ENCODE data around the gene CACNA1A. TPM values are rescaled to one million over a fixed set of nuclear protein-coding genes. Genes with fewer than 3 reads are reported as not detected.

Gene CACNA1A
- total RNA-seq, 1 donor from 2014 or later, result 16.5 TPM

GRCh38 chr19:13275016-13275722, 231.1 kb downstream of the CACNA1A start:
- TF ChIP-seq CTCF (IDR thresholded peaks at IDR 0.05) (no peak), EZH2phosphoT487 (IDR thresholded peaks at IDR 0.05) (no peak), EZH2 (IDR thresholded peaks at IDR 0.05) (no peak)
- no peak for DNase-seq (ENCODE audit: low spot score)
- no peak overlapping the region for H3K27ac Mint-ChIP-seq
- H3K36me3 ChIP-seq, result no peaks in the 10 kb centered on the region
- H3K27me3 ChIP-seq, result no peaks in the 10 kb centered on the region
- H3K79me2 ChIP-seq (ENCODE audit: low read depth), result no peaks in the 10 kb centered on the region
- no peak overlapping the region for H3K9ac ChIP-seq
- H3K36me3 Mint-ChIP-seq, result peaks cover under 1% of the 10 kb centered on the region
- H3K4me3 ChIP-seq, result no peak overlapping the region
- no peak overlapping the region for H3K4me2 ChIP-seq
- H3F3A ChIP-seq (ENCODE audit: low read depth), result no peaks in the 10 kb centered on the region
- no peak overlapping the region for H3K4me3 Mint-ChIP-seq
- H3K27ac ChIP-seq, result no peak overlapping the region
- no peaks in the 10 kb centered on the region for H3K4me1 ChIP-seq
- H3K27me3 Mint-ChIP-seq (ENCODE audit: insufficient read depth, low read depth), result peaks cover 14% of the 10 kb centered on the region
- H4K20me1 ChIP-seq (ENCODE audit: low read depth), result no peaks in the 10 kb centered on the region
- H3K9me3 Mint-ChIP-seq, result peaks cover 18% of the 10 kb centered on the region
- H3K9me3 ChIP-seq (ENCODE audit: low read depth), result no peaks in the 10 kb centered on the region
- H3K4me1 Mint-ChIP-seq, result no peaks in the 10 kb centered on the region
- no peak overlapping the region for H2AFZ ChIP-seq (replicated peaks)

- DNase-seq (ENCODE audit: low spot score), result no peak
- H3K27me3 Mint-ChIP-seq (ENCODE audit: insufficient read depth, low read depth), result peaks cover 4% of the 10 kb centered on the region
- Histone ChIP-seq H3K4me3 (no peak overlapping the region), H3K9ac (no peak overlapping the region), H3K36me3 (no peaks in the 10 kb centered on the region), H3K9me3 (ENCODE audit: low read depth) (no peaks in the 10 kb centered on the region), H2AFZ (replicated peaks) (no peak overlapping the region), H3K27ac (no peak overlapping the region), H3K27me3 (no peaks in the 10 kb centered on the region), H3F3A (ENCODE audit: low read depth) (no peaks in the 10 kb centered on the region), H3K4me1 (no peaks in the 10 kb centered on the region), H4K20me1 (ENCODE audit: low read depth) (no peaks in the 10 kb centered on the region), H3K4me2 (no peak overlapping the region), H3K79me2 (ENCODE audit: low read depth) (no peaks in the 10 kb centered on the region)
- no peaks in the 10 kb centered on the region for H3K4me1 Mint-ChIP-seq
- H3K4me3 Mint-ChIP-seq, result no peak overlapping the region
- TF ChIP-seq EZH2 (IDR thresholded peaks at IDR 0.05), result no peak
- no peak for TF ChIP-seq CTCF (IDR thresholded peaks at IDR 0.05)
- TF ChIP-seq EZH2phosphoT487 (IDR thresholded peaks at IDR 0.05), result no peak
- no peak overlapping the region for H3K27ac Mint-ChIP-seq
- peaks cover 23% of the 10 kb centered on the region for H3K9me3 Mint-ChIP-seq
- peaks cover 6% of the 10 kb centered on the region for H3K36me3 Mint-ChIP-seq
These were observed 235.7 kb downstream of the CACNA1A start for GRCh38 chr19:13270514-13271105.

- Mint-ChIP-seq H3K27me3 (ENCODE audit: insufficient read depth, low read depth) (peaks cover 4% of the 10 kb centered on the region), H3K9me3 (peaks cover 23% of the 10 kb centered on the region), H3K4me3 (no peak overlapping the region), H3K27ac (no peak overlapping the region), H3K4me1 (no peaks in the 10 kb centered on the region), H3K36me3 (peaks cover 6% of the 10 kb centered on the region)
- no peaks in the 10 kb centered on the region for H3K27me3 ChIP-seq
- no peaks in the 10 kb centered on the region for H3K36me3 ChIP-seq
- no peaks in the 10 kb centered on the region for H3K79me2 ChIP-seq (ENCODE audit: low read depth)
- no peak overlapping the region for H3K27ac ChIP-seq
- no peak overlapping the region for H3K4me2 ChIP-seq
- no peaks in the 10 kb centered on the region for H4K20me1 ChIP-seq (ENCODE audit: low read depth)
- no peak for DNase-seq (ENCODE audit: low spot score)
- no peak overlapping the region for H2AFZ ChIP-seq (replicated peaks)
- no peak for TF ChIP-seq EZH2 (IDR thresholded peaks at IDR 0.05)
- no peak for TF ChIP-seq CTCF (IDR thresholded peaks at IDR 0.05)
- TF ChIP-seq EZH2phosphoT487 (IDR thresholded peaks at IDR 0.05), result no peak
- H3K9me3 ChIP-seq (ENCODE audit: low read depth), result no peaks in the 10 kb centered on the region
- no peaks in the 10 kb centered on the region for H3F3A ChIP-seq (ENCODE audit: low read depth)
- no peaks in the 10 kb centered on the region for H3K4me1 ChIP-seq
- H3K4me3 ChIP-seq, result no peak overlapping the region
- no peak overlapping the region for H3K9ac ChIP-seq
These were observed 236.9 kb downstream of the CACNA1A start for GRCh38 chr19:13269348-13269747.

Measured in neural progenitor cell (in vitro differentiated cells).